Natural killer cell (primary cell): ENCODE data around the gene KLF16. TPM values are rescaled to one million over a fixed set of nuclear protein-coding genes. Genes with fewer than 3 reads are reported as not detected.

Experiments used
- ATAC-seq, 3 donors: fragments of 150-1000 bp in 2 of 3; fragments of 200-7000 bp in 1 of 3; cut with Tn5 transposase; 1 replicate in 1 of 3; 2 replicates in 2 of 3; pipeline ENCODE4 v1.10.0; 2021; ENCODE audit warnings: mild to moderate bottlenecking in 2 of 3, moderate library complexity in 2 of 3
- DNase-seq, 2 donors: peaks; one replicate each; pipeline versions ENCODE4 v3.0.0 to v3.0.0-alpha.2; 2013 to 2021; ENCODE audit warnings: mixed read lengths in 1 of 2
- H3K27ac ChIP-seq: one replicate; pipeline ENCODE4 v1.5.1; 2013; ENCODE audit warnings: mild to moderate bottlenecking, low read length
- H3K27me3 ChIP-seq: one replicate; pipeline ENCODE4 v1.6.1; 2013; ENCODE audit warnings: low read length; ENCODE audit not compliant: control insufficient read depth, insufficient read depth
- H3K36me3 ChIP-seq: one replicate; pipeline ENCODE4 v1.6.1; 2013; ENCODE audit warnings: low read length; ENCODE audit not compliant: control insufficient read depth, insufficient read depth
- H3K4me1 ChIP-seq: one replicate; pipeline ENCODE4 v1.6.1; 2013; ENCODE audit warnings: low read length; ENCODE audit not compliant: control insufficient read depth, insufficient read depth
- H3K4me3 ChIP-seq: one replicate; pipeline ENCODE4 v1.5.1; 2013; ENCODE audit warnings: low read length
- H3K9me3 ChIP-seq: one replicate; pipeline ENCODE4 v1.6.1; 2013; ENCODE audit warnings: low read length; ENCODE audit not compliant: control insufficient read depth, insufficient read depth
- H3K27ac Mint-ChIP-seq, 2 donors: one replicate each; pipeline ENCODE4 v1.8.0; 2022; ENCODE audit warnings: mild to moderate bottlenecking in 2 of 2, mixed read lengths in 2 of 2, moderate library complexity in 1 of 2
- H3K27me3 Mint-ChIP-seq, 2 donors: one replicate each; pipeline ENCODE4 v1.8.0; 2022; ENCODE audit warnings: low read depth in 2 of 2, mixed read lengths in 2 of 2
- H3K36me3 Mint-ChIP-seq: one replicate; pipeline ENCODE4 v1.8.0; 2022; ENCODE audit warnings: mixed read lengths
- H3K4me1 Mint-ChIP-seq, 2 donors: one replicate each; pipeline ENCODE4 v1.8.0; 2022; ENCODE audit warnings: mixed read lengths in 2 of 2
- H3K4me3 Mint-ChIP-seq: one replicate; pipeline ENCODE4 v1.8.0; 2022; ENCODE audit warnings: mild to moderate bottlenecking, moderate library complexity, mixed read lengths
- H3K9me3 Mint-ChIP-seq, 2 donors: one replicate each; pipeline ENCODE4 v1.8.0; 2022; ENCODE audit warnings: mixed read lengths in 2 of 2
- WGBS: methylation state at CpG from one replicate; pipeline ENCODE4 v1.1.7; 2013; ENCODE audit warnings: missing lambda C conversion rate; ENCODE audit not compliant: insufficient coverage; 5-methylcytosine and 5-hydroxymethylcytosine counted together
- intact Hi-C: fragments of 100-400 bp; cut with micrococcal nuclease; formaldehyde crosslinking; loops from one replicate; pipeline ENCODE4 v1.14.2; 2022
- total RNA-seq, 4 donors: library from RNA; stranded (reverse); fragments of 120-200 nt in 1 of 4; gene quantifications; one replicate each; pipeline versions ENCODE4 v1.2.3 to v1.2.4, GENCODE V29; 2013 to 2022
- TF ChIP-seq, protein P1 (sequence below): fragments of 200-600 bp; IDR thresholded peaks from one replicate; pipeline ENCODE4 v1.8.0; 2022; ENCODE audit warnings: antibody characterized with exemption

The KLF16 gene
- total RNA-seq, 3 donors from 2014 or later (not counting 1 experiment from before 2014, with no cell fraction given) = 29.1 to 38.4 (median 34.8) TPM

DNA sequence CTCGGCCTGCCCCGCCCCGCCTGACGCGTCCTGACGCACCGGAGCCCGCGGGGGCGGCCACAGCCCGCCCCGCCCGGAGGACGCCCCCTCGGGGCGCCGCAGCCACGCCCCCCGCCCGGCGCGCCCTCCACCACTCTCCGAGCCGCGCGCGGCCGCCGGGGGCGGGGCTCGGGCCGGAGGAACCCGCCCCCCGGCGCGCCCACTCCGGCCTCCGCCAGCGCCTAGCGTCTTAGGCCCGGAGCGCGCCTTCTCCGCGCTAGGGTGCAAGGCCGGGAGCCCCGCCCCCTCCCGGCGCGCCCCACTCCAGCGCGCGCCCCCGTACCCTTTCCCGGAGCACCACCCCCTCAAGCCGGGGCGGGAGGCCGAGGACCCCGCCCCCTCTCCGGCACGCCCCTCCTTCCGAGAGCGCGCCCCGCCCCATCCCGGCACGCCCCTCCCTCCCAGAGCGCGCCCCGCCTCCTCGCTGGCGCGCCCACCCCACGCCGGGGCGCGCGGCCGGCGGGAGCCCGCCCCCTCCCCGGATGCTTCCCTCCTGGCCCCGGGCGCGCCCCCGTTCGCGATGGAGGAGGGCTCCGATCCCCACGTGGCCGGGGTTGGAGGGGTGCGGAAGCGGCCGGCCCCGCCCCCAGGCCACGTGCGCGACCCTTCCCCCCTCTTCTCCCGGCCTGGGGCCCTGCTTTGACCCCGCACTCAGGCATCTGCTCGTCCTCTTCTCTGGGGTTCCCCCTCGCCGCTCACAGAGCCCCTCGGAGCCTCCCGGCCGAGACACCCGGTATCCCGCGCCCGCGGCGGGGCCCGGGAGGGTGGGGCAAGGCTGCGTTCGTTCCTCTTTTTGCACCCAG lies 480 bp upstream of the KLF16 start:
- ATAC-seq (peak; percentile 73 to 90 (median 74)), DNase-seq (peak; percentile 90 to 96)
- peak overlapping the region; percentile 78 for H3K4me3 Mint-ChIP-seq
- Histone ChIP-seq H3K27ac (peak overlapping the region; percentile 67), H3K4me1 (peaks cover 48% of the 10 kb centered on the region), H3K36me3 (peaks cover under 1% of the 10 kb centered on the region), H3K27me3 (no peaks in the 10 kb centered on the region), H3K4me3 (peak overlapping the region; percentile 73), H3K9me3 (no peaks in the 10 kb centered on the region)
- no peaks in the 10 kb centered on the region for H3K9me3 Mint-ChIP-seq
- no peaks in the 10 kb centered on the region for H3K27me3 Mint-ChIP-seq
- intact Hi-C loops = loop anchor here (1.0 to 5.0 kb wide), 2 partner anchors 12 to 33 kb away; no protein-coding TSS in a partner anchor
- H3K36me3 Mint-ChIP-seq = no peaks in the 10 kb centered on the region
- H3K27ac Mint-ChIP-seq = peak overlapping the region; percentile 46 to 77
- WGBS = under 1% methylated on average over 115 of the region's 115 CpGs
- peaks cover 18 to 48% of the 10 kb centered on the region in 2 donors for H3K4me1 Mint-ChIP-seq
- TF ChIP-seq, protein P1, sequence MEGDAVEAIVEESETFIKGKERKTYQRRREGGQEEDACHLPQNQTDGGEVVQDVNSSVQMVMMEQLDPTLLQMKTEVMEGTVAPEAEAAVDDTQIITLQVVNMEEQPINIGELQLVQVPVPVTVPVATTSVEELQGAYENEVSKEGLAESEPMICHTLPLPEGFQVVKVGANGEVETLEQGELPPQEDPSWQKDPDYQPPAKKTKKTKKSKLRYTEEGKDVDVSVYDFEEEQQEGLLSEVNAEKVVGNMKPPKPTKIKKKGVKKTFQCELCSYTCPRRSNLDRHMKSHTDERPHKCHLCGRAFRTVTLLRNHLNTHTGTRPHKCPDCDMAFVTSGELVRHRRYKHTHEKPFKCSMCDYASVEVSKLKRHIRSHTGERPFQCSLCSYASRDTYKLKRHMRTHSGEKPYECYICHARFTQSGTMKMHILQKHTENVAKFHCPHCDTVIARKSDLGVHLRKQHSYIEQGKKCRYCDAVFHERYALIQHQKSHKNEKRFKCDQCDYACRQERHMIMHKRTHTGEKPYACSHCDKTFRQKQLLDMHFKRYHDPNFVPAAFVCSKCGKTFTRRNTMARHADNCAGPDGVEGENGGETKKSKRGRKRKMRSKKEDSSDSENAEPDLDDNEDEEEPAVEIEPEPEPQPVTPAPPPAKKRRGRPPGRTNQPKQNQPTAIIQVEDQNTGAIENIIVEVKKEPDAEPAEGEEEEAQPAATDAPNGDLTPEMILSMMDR = no peak

- H3K4me3 ChIP-seq = peak overlapping the region; percentile 67
- H3K36me3 ChIP-seq = no peaks in the 10 kb centered on the region
- Mint-ChIP-seq H3K4me1 (peaks cover 15 to 48% of the 10 kb centered on the region in 2 donors), H3K27ac (peak overlapping the region; percentile 92), H3K27me3 (no peaks in the 10 kb centered on the region), H3K36me3 (no peaks in the 10 kb centered on the region), H3K4me3 (peak overlapping the region; percentile 98), H3K9me3 (no peaks in the 10 kb centered on the region)
- no peaks in the 10 kb centered on the region for H3K27me3 ChIP-seq
- no peaks in the 10 kb centered on the region for H3K9me3 ChIP-seq
- DNase-seq (peak; percentile 58 to 88), ATAC-seq (no peak)
- WGBS = under 1% methylated on average over 109 of the region's 109 CpGs
- peak overlapping the region; percentile 58 for H3K27ac ChIP-seq
- peaks cover 58% of the 10 kb centered on the region for H3K4me1 ChIP-seq
- intact Hi-C loops = loop anchor here (5.0 kb wide), 1 partner anchor 35 kb away; no protein-coding TSS in a partner anchor
- TF ChIP-seq, protein P1 = no peak
Observed at GRCh38 chr19:1862424-1863327, 703 bp downstream of the KLF16 start.

- Histone ChIP-seq H3K27me3 (no peaks in the 10 kb centered on the region), H3K36me3 (no peaks in the 10 kb centered on the region), H3K4me1 (peaks cover 65% of the 10 kb centered on the region), H3K27ac (peak overlapping the region; percentile 58), H3K4me3 (peak overlapping the region; percentile 67), H3K9me3 (no peaks in the 10 kb centered on the region)
- TF ChIP-seq, protein P1 = no peak
- H3K27me3 Mint-ChIP-seq = no peaks in the 10 kb centered on the region
- DNase-seq = no peak
- peak overlapping the region; percentile 92 for H3K27ac Mint-ChIP-seq
- H3K4me1 Mint-ChIP-seq = peaks cover 15 to 42% of the 10 kb centered on the region in 2 donors
- 6% methylated on average over 21 of the region's 21 CpGs for WGBS
- intact Hi-C loops = loop anchor here (5.0 kb wide), 1 partner anchor 35 kb away; no protein-coding TSS in a partner anchor
- H3K4me3 Mint-ChIP-seq = peak overlapping the region; percentile 98
- no peaks in the 10 kb centered on the region for H3K9me3 Mint-ChIP-seq
- no peaks in the 10 kb centered on the region for H3K36me3 Mint-ChIP-seq
- no peak for ATAC-seq
Observed at GRCh38 chr19:1862068-1862423, 1.3 kb downstream of the KLF16 start.
